Spleen (tissue), 7 donors: Measurements from ENCODE around the gene DGKG.

Experiments
- CTCF ChIP-seq, 11 experiments: fragments of 200-600 bp in 7 of 11; fragments of 450-650 bp in 4 of 11; sonication (generic) in 4 of 11; IDR thresholded peaks in 8 of 11; conservative IDR thresholded peaks in 3 of 11; 1 replicate in 7 of 11; 2 replicates in 4 of 11; pipeline versions ENCODE4 v1.4.0 to v1.8.0; 2016 to 2021; ENCODE audit warnings: antibody characterized with exemption in 11 of 11, inconsistent platforms in 4 of 11, mild to moderate bottlenecking in 1 of 11
- POLR2A ChIP-seq, 3 donors: fragments of 450-650 bp; IDR thresholded peaks; one replicate each; pipeline ENCODE4 v1.5.1; 2017; ENCODE audit warnings: antibody characterized with exemption in 3 of 3, mild to moderate bottlenecking in 1 of 3
- donor health status: DM: no; HTN: no; CAD: no; lungs with moderate emphysema.
- donor health status: DM: no; HTN: no; CAD: no.
- donor health status: DM: no; HTN: no; CAD: no.

- TF ChIP-seq CTCF (IDR thresholded peaks at IDR 0.05 in 8 of 11, conservative IDR thresholded peaks at IDR 0.05 in 3 of 11), result no peak
- no peak for TF ChIP-seq POLR2A (IDR thresholded peaks at IDR 0.05)
Observed at GRCh38 chr3:186329589-186329988, 32.4 kb downstream of the DGKG start.
